HEK293 (cell line): ENCODE measurements around the gene CACNG4.

Experiments used
- CTCF ChIA-PET: fragments of 350-600 bp; formaldehyde crosslinking; extraction: SDS; loops from one replicate; lab custom pipeline; 2021; ENCODE audit warnings: antibody characterized with exemption; lab: Yijun Ruan, JAX
- POLR2A ChIA-PET: fragments of 300-600 bp; formaldehyde crosslinking; extraction: SDS; loops from one replicate; lab custom pipeline; 2020; ENCODE audit warnings: antibody characterized with exemption, inconsistent platforms; lab: Yijun Ruan, JAX
- H3K27ac ChIP-seq: fragments of 200-500 bp; sonication (Bioruptor generic); 2 replicates; pipeline ENCODE4 v1.5.1; 2014; ENCODE audit warnings: low read depth, low read length, control low read depth, inconsistent platforms; ENCODE audit errors: extremely low read depth
- H3K36me3 ChIP-seq, 2 experiments: fragments of 200-500 bp in 1 of 2; sonication (Bioruptor generic) in 1 of 2; 1 replicate in 1 of 2; 2 replicates in 1 of 2; pipeline ENCODE4 v1.5.1; 2014 to 2017; ENCODE audit warnings: inconsistent platforms in 2 of 2, low read length in 2 of 2; ENCODE audit not compliant: control insufficient read depth in 2 of 2, insufficient read depth in 1 of 2
- H3K4me1 ChIP-seq: fragments of 200-500 bp; sonication (Bioruptor generic); 2 replicates; pipeline ENCODE4 v1.5.1; 2014; ENCODE audit warnings: mild to moderate bottlenecking, low read length, inconsistent platforms; ENCODE audit not compliant: control insufficient read depth, insufficient read depth
- H3K4me3 ChIP-seq: 2 replicates; pipeline ENCODE4 v1.5.1; 2011; ENCODE audit warnings: low read depth, mild to moderate bottlenecking, control low read depth, low read length, moderate library complexity
- H3K9me3 ChIP-seq: fragments of 200-500 bp; sonication (Bioruptor generic); 2 replicates; pipeline ENCODE4 v1.5.1; 2014; ENCODE audit warnings: low read depth, low read length, inconsistent platforms; ENCODE audit not compliant: control insufficient read depth, insufficient read depth
- GLIS1 ChIP-seq: fragments of 450-650 bp; formaldehyde crosslinking; IDR thresholded peaks from 2 replicates; pipeline ENCODE4 v1.5.1; 2016; ENCODE audit warnings: missing biosample characterization, missing genetic modification characterization
- HOXA7 ChIP-seq: sonication (generic); formaldehyde crosslinking; IDR thresholded peaks from 2 replicates; pipeline ENCODE4 v1.8.1; 2022; ENCODE audit warnings: missing genetic modification reagents, borderline replicate concordance
- KLF16 ChIP-seq: fragments of 450-650 bp; formaldehyde crosslinking; IDR thresholded peaks from 2 replicates; pipeline ENCODE4 v1.5.1; 2017; ENCODE audit warnings: missing biosample characterization, missing genetic modification characterization
- SETDB1 ChIP-seq: IDR thresholded peaks from one replicate; pipeline ENCODE4 v1.6.1; 2017; ENCODE audit warnings: mild to moderate bottlenecking, low read length, moderate library complexity, mixed read lengths; ENCODE audit not compliant: insufficient read length
- SP3 ChIP-seq: fragments of 450-650 bp; formaldehyde crosslinking; IDR thresholded peaks from 2 replicates; pipeline ENCODE4 v1.5.1; 2016; ENCODE audit warnings: missing biosample characterization, missing genetic modification characterization
- ZNF138 ChIP-seq: fragments of 450-650 bp; formaldehyde crosslinking; IDR thresholded peaks from 2 replicates; pipeline ENCODE4 v1.5.1; 2016; ENCODE audit warnings: missing biosample characterization, missing genetic modification characterization, borderline replicate concordance
- ZNF266 ChIP-seq: fragments of 450-650 bp; formaldehyde crosslinking; IDR thresholded peaks from 2 replicates; pipeline ENCODE4 v1.5.1; 2016; ENCODE audit warnings: missing biosample characterization, missing genetic modification characterization, low read depth
- ZNF398 ChIP-seq: fragments of 450-650 bp; formaldehyde crosslinking; IDR thresholded peaks from 2 replicates; pipeline ENCODE4 v1.5.1; 2017; ENCODE audit warnings: missing biosample characterization, missing genetic modification characterization
- ZNF449 ChIP-seq: fragments of 450-650 bp; formaldehyde crosslinking; IDR thresholded peaks from 2 replicates; pipeline ENCODE4 v1.5.1; 2017; ENCODE audit warnings: missing biosample characterization, mild to moderate bottlenecking, missing genetic modification characterization, moderate library complexity
- ZNF518A ChIP-seq: fragments of 450-650 bp; formaldehyde crosslinking; conservative IDR thresholded peaks from 2 replicates; pipeline ENCODE4 v1.5.1; 2016; ENCODE audit warnings: low read depth, missing biosample characterization, missing genetic modification characterization
- ZNF654 ChIP-seq: fragments of 450-650 bp; formaldehyde crosslinking; IDR thresholded peaks from 2 replicates; pipeline ENCODE4 v1.5.1; 2016; ENCODE audit warnings: low read depth, missing biosample characterization, missing genetic modification characterization
- ZNF658 ChIP-seq: fragments of 450-650 bp; formaldehyde crosslinking; IDR thresholded peaks from 2 replicates; pipeline ENCODE4; 2016; ENCODE audit warnings: missing biosample characterization, missing genetic modification characterization
- ZNF664 ChIP-seq: fragments of 450-650 bp; formaldehyde crosslinking; IDR thresholded peaks from 2 replicates; pipeline ENCODE4 v1.5.1; 2016; ENCODE audit warnings: missing biosample characterization, missing genetic modification characterization
- ZNF704 ChIP-seq: fragments of 450-650 bp; formaldehyde crosslinking; IDR thresholded peaks from 2 replicates; pipeline ENCODE4 v1.5.1; 2016; ENCODE audit warnings: missing biosample characterization, missing genetic modification characterization
- ZNF777 ChIP-seq: fragments of 450-650 bp; formaldehyde crosslinking; IDR thresholded peaks from 2 replicates; pipeline ENCODE4 v1.5.1; 2017; ENCODE audit warnings: missing biosample characterization, missing genetic modification characterization, borderline replicate concordance
- ZSCAN5A ChIP-seq: fragments of 450-650 bp; formaldehyde crosslinking; IDR thresholded peaks from 2 replicates; pipeline ENCODE4 v1.5.1; 2016; ENCODE audit warnings: missing biosample characterization, missing genetic modification characterization

CACNG4 gene

GRCh38 chr17:66976781-66977201 is 12.3 kb downstream of the CACNG4 start (continued):
- TF ChIP-seq ZSCAN5A (tag by site-specific recombination) (no peak), SP3 (tag by site-specific recombination) (no peak), ZNF398 (no peak), ZNF518A (tag by site-specific recombination) (no peak), ZNF266 (no peak), ZNF777 (tag by site-specific recombination) (no peak), ZNF704 (no peak), ZNF658 (no peak), KLF16 (tag by site-specific recombination) (no peak), ZNF138 (no peak), ZNF654 (tag by site-specific recombination) (no peak), ZNF449 (no peak), SETDB1 (no peak), GLIS1 (tag by site-specific recombination) (peak; percentile 23), ZNF664 (tag by site-specific recombination) (no peak)
- TF ChIP-seq, all 188 proteins: peak for 6

- POLR2A ChIA-PET, result no interaction called here
- H3K9me3 ChIP-seq, result no peaks in the 10 kb centered on the region
- H3K27ac ChIP-seq, result no peak overlapping the region
- no peak for TF ChIP-seq HOXA7
- CTCF ChIA-PET, result no interaction called here
- H3K4me1 ChIP-seq, result no peaks in the 10 kb centered on the region
- no peaks in the 10 kb centered on the region for H3K36me3 ChIP-seq
- no peak overlapping the region for H3K4me3 ChIP-seq
These were observed 14.1 kb downstream of the CACNG4 start for GRCh38 chr17:66978514-66979061.
